Upper lobe of left lung (tissue), 6 donors: ENCODE data around the gene RASA3. TPM values are rescaled to one million over a fixed set of nuclear protein-coding genes. Genes with fewer than 3 reads are reported as not detected.
A peak's percentile ranks its signal among the peaks of the same experiment; 100 is the strongest.

ENCODE experiments used
- ATAC-seq, 2 donors: fragments of 200-7000 bp; cut with Tn5 transposase; one replicate each; pipeline ENCODE4 v1.9.1; 2022; ENCODE audit warnings: mild to moderate bottlenecking in 2 of 2, moderate library complexity in 2 of 2; ENCODE audit not compliant: low FRiP score in 2 of 2
- DNase-seq, 2 donors: peaks; one replicate each; pipeline ENCODE4 v3.0.0-alpha.2; 2019 to 2020
- H3K27ac ChIP-seq, 4 donors: fragments of 200-600 bp; sonication (generic); one replicate each; pipeline ENCODE4 v1.5.1; 2016 to 2019
- H3K27me3 ChIP-seq, 4 donors: fragments of 200-600 bp; sonication (generic); one replicate each; pipeline ENCODE4 v1.5.1; 2017 to 2019
- H3K36me3 ChIP-seq, 4 donors: fragments of 200-600 bp; sonication (generic); one replicate each; pipeline ENCODE4 v1.5.1; 2016 to 2019
- H3K4me1 ChIP-seq, 4 donors: fragments of 200-600 bp; sonication (generic); one replicate each; pipeline ENCODE4 v1.5.1; 2018 to 2019
- H3K4me3 ChIP-seq, 4 donors: fragments of 200-600 bp; sonication (generic); one replicate each; pipeline ENCODE4 v1.5.1; 2017 to 2019; ENCODE audit warnings: mild to moderate bottlenecking in 2 of 4, moderate library complexity in 1 of 4
- H3K9me3 ChIP-seq, 4 donors: fragments of 200-600 bp; sonication (generic); one replicate each; pipeline ENCODE4 v1.5.1; 2018 to 2019
- EP300 ChIP-seq, 4 donors: sonication (generic); formaldehyde crosslinking; IDR thresholded peaks; one replicate each; pipeline ENCODE4 v1.5.1; 2017; ENCODE audit warnings: antibody characterized with exemption in 4 of 4, control low read depth in 2 of 4
- POLR2A ChIP-seq, 4 donors: fragments of 450-650 bp; IDR thresholded peaks; one replicate each; pipeline ENCODE4 v1.5.1; 2016 to 2017; ENCODE audit warnings: antibody characterized with exemption in 4 of 4, mild to moderate bottlenecking in 2 of 4
- POLR2AphosphoS5 ChIP-seq, 2 donors: sonication (generic); formaldehyde crosslinking; IDR thresholded peaks; one replicate each; pipeline ENCODE4 v1.5.1; 2017; ENCODE audit warnings: antibody characterized with exemption in 2 of 2
- WGBS, 2 donors: methylation state at CpG; one replicate each; pipeline ENCODE4 v1.1.5; 2017 to 2018; 5-methylcytosine and 5-hydroxymethylcytosine counted together
- total RNA-seq, 6 donors: library from RNA; depleted of rRNA in 4 of 6; stranded (reverse); fragments of >200 nt in 4 of 6; gene quantifications; one replicate each; pipeline versions ENCODE4 v1.1.0 to v1.2.1, GENCODE V29; 2016 to 2021
- TF ChIP-seq, protein P1 (sequence below), 6 experiments: fragments of 450-650 bp in 4 of 6; fragments of 200-600 bp in 2 of 6; sonication (generic) in 2 of 6; IDR thresholded peaks; one replicate each; pipeline ENCODE4 v1.5.1; 2016 to 2019; ENCODE audit warnings: antibody characterized with exemption in 6 of 6
- donor health status: DM: no; HTN: no; CAD: no; lungs with moderate emphysema.
- donor health status: DM: no; HTN: yes; CAD: no; lungs with severe emphysema.

Gene RASA3
- total RNA-seq, 6 donors from 2014 or later, result 11.4 to 52.4 (median 18.4) TPM

DNA sequence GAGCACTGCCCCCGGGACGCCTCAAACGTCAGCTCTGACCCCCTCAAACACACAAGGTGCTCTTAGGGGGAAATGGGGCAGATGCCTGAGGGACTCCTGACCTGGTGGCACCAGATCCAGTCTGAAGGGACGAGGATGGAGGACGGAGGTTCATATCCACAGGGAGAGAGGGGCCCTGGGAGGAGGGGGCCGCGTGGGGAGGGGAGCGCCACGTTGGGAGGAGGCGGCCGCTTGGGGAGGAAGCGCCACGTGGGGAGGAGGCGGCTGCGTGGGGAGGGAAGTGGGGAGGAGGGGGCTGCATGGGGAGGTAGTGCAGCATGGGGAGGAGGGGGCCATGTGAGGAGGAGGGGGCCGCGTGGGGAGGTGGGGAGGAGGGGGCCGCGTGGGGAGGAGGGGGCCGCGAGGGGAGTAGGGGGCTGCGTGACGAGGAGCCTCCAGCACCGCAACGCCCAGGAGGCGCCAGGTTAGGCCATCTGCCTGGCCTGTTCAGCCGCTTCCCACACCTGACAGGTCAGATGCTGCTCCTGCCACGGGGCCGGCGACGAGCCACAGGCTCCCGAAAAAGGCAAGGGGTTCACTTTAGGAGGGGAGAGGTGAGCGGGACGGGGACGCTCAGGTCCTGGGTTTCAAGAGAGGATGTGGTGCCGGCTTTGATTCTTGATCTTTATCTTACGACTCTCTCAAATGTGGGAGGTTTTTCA is 121.9 kb downstream of the RASA3 start:
- 90 to 94% methylated on average over 24 to 25 of the region's 37 CpGs for WGBS, 2 donors
- Histone ChIP-seq H3K27ac (no peak overlapping the region), H3K9me3 (no peaks in the 10 kb centered on the region), H3K36me3 (peaks cover 2 to 57% (median 39%) of the 10 kb centered on the region in 4 donors), H3K4me3 (no peak overlapping the region), H3K4me1 (no peaks in the 10 kb centered on the region), H3K27me3 (no peaks in the 10 kb centered on the region)
- DNase-seq, result peak in 1 of 2 donors; percentile 68
- no peak for ATAC-seq
- TF ChIP-seq POLR2A (IDR thresholded peaks at IDR 0.05) (no peak), EP300 (IDR thresholded peaks at IDR 0.05) (no peak), POLR2AphosphoS5 (IDR thresholded peaks at IDR 0.05) (no peak)
- TF ChIP-seq, protein P1, sequence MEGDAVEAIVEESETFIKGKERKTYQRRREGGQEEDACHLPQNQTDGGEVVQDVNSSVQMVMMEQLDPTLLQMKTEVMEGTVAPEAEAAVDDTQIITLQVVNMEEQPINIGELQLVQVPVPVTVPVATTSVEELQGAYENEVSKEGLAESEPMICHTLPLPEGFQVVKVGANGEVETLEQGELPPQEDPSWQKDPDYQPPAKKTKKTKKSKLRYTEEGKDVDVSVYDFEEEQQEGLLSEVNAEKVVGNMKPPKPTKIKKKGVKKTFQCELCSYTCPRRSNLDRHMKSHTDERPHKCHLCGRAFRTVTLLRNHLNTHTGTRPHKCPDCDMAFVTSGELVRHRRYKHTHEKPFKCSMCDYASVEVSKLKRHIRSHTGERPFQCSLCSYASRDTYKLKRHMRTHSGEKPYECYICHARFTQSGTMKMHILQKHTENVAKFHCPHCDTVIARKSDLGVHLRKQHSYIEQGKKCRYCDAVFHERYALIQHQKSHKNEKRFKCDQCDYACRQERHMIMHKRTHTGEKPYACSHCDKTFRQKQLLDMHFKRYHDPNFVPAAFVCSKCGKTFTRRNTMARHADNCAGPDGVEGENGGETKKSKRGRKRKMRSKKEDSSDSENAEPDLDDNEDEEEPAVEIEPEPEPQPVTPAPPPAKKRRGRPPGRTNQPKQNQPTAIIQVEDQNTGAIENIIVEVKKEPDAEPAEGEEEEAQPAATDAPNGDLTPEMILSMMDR (IDR thresholded peaks at IDR 0.05), result no peak

DNA sequence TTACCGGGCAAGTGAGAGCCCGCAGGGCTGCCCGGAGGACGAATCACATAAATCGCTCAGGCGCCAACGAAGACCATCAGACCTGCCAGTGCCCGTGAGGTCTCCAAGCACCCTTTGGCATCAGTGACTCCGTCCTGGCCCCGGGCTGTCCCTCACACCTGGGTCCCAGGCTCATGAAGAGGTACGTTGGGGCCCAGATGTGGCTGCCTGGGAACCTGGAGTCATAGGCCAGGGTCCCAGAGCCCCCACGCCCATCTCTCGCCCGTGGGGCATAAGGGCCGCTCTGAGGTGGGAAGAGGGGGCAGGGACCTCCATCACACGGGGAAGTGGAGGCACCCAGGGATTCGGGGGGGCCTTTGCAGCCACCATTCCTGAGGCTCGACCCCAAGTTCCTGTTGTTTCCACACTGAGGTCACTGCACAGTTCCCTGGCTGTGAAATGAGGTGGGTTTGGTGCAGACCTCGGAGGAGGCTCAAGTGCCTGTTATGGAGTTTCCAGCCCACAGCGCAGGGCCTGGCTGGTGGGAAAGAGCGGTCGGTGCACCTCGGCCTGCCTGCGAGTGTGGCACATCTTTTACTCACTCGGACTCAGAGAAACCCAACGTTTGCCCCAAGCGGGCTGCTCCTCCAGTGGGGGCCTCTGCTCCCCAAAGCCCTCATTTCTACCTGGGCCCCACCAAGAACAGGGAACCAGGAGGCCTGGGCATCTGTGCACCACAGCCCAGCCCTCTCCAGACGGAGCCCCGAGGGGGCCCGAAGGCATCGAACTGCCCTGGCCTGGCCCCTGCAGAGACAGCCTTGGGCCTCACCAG is 122.6 kb downstream of the RASA3 start:
- no peak overlapping the region for H3K4me3 ChIP-seq
- H3K27me3 ChIP-seq, result no peaks in the 10 kb centered on the region
- TF ChIP-seq, protein P1 (IDR thresholded peaks at IDR 0.05), result no peak
- no peak for TF ChIP-seq POLR2A (IDR thresholded peaks at IDR 0.05)
- TF ChIP-seq POLR2AphosphoS5 (IDR thresholded peaks at IDR 0.05), result no peak
- TF ChIP-seq EP300 (IDR thresholded peaks at IDR 0.05), result no peak
- DNase-seq (peak in 1 of 2 donors; percentile 59), ATAC-seq (no peak)
- WGBS, 2 donors, result 93 to 94% methylated on average over 23 to 31 of the region's 31 CpGs
- H3K36me3 ChIP-seq, result peaks cover 2 to 49% (median 35%) of the 10 kb centered on the region in 4 donors
- H3K27ac ChIP-seq, result no peak overlapping the region
- H3K4me1 ChIP-seq, result no peaks in the 10 kb centered on the region
- no peaks in the 10 kb centered on the region for H3K9me3 ChIP-seq

DNA sequence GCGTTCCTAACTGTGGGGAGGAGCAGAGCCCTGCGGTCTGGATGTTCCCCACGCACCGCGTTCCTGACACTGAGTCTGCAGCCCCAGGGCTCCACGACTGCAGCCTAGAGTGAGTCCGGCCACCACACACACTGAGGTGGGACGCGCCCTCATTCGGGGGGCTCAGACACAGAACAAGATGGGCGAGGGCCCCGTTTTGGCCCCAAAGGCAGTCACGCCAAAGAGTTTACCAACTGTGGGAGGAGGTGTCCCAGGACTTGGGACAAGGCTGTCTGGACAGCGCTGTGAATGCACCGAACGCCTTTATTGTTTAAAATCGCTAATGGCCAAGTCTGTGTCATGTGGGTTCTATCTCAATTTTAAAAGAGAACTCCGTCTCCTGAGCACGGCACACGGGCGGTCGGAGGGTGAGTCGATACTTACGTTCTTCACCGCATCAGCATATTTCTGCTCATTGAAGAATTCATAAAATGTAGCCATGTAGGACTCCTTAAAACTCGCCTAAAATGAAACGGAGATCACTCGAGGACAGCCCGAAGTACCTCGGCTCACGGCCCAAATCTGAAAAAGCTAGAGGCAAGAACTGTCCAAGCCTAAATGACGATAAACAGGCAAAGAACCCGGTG is 123.3 kb downstream of the RASA3 start:
- DNase-seq (peak in 1 of 2 donors; percentile 37), ATAC-seq (no peak)
- 89 to 93% methylated on average over 33 of the region's 33 CpGs for WGBS, 2 donors
- Histone ChIP-seq H3K27me3 (no peaks in the 10 kb centered on the region), H3K27ac (no peak overlapping the region), H3K36me3 (peaks cover 2 to 44% (median 30%) of the 10 kb centered on the region in 4 donors), H3K4me3 (no peak overlapping the region), H3K9me3 (no peaks in the 10 kb centered on the region), H3K4me1 (no peaks in the 10 kb centered on the region)
- TF ChIP-seq POLR2A (IDR thresholded peaks at IDR 0.05), result no peak
- no peak for TF ChIP-seq EP300 (IDR thresholded peaks at IDR 0.05)
- TF ChIP-seq, protein P1 (IDR thresholded peaks at IDR 0.05), result no peak

DNA sequence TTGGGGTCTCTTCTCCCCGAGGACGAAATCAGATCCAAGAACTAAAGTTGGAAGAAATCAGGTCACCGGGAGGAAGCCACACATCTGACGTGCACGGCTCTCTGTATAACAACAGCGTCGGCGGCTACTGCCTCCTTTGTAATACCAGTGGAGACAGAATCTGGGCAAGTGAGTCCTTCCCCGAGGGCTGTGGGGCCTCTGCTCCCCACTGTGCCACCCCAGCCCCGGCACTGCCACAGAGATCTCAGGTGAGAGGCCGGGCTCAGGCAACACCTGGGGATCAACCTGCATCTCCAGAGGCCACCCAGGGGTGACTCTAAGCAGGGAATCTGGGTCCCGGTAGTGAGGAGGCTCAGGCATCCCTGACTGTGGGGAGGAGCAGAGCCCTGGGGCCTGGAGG is 124.9 kb downstream of the RASA3 start:
- no peaks in the 10 kb centered on the region for H3K9me3 ChIP-seq
- DNase-seq (peak in 1 of 2 donors; percentile 38), ATAC-seq (no peak)
- H3K27me3 ChIP-seq, result no peaks in the 10 kb centered on the region
- 90 to 95% methylated on average over 8 to 12 of the region's 12 CpGs for WGBS, 2 donors
- peaks cover 2 to 46% (median 28%) of the 10 kb centered on the region in 4 donors for H3K36me3 ChIP-seq
- H3K4me1 ChIP-seq, result no peaks in the 10 kb centered on the region
- no peak overlapping the region for H3K27ac ChIP-seq
- H3K4me3 ChIP-seq, result no peak overlapping the region
- TF ChIP-seq POLR2A (IDR thresholded peaks at IDR 0.05) (no peak), EP300 (IDR thresholded peaks at IDR 0.05) (no peak), POLR2AphosphoS5 (IDR thresholded peaks at IDR 0.05) (no peak)
- TF ChIP-seq, protein P1 (IDR thresholded peaks at IDR 0.05), result no peak
